A549 (cell line): ENCODE data around the gene CR1.

Source experiments
- BHLHE40 ChIP-seq: IDR thresholded peaks from 2 replicates; pipeline ENCODE4 v1.6.1; 2012; ENCODE audit warnings: low read depth, low read length, inconsistent platforms
- CEBPB ChIP-seq, 2 experiments: fragments of >200 bp in 1 of 2; sonication (Bioruptor Twin) in 1 of 2; formaldehyde crosslinking in 1 of 2; IDR thresholded peaks; 2 replicates each; pipeline ENCODE4 v1.6.1; 2012 to 2016
- CTCF ChIP-seq: fragments of >200 bp; sonication (Bioruptor Twin); formaldehyde crosslinking; IDR thresholded peaks from 3 replicates; pipeline ENCODE4 v1.5.1; 2016
- MAX ChIP-seq: IDR thresholded peaks from 2 replicates; pipeline ENCODE4 v1.6.1; 2012
- NPAS2 ChIP-seq: fragments of 250-450 bp; sonication (Bioruptor Pico); IDR thresholded peaks from 2 replicates; pipeline ENCODE4 v1.8.0; 2022; ENCODE audit warnings: mild to moderate bottlenecking, moderate library complexity, borderline replicate concordance
- NR3C1 ChIP-seq: fragments of >200 bp; sonication (Bioruptor Twin); formaldehyde crosslinking; IDR thresholded peaks from 3 replicates; pipeline ENCODE4 v1.6.1; 2017
- POLR2A ChIP-seq: IDR thresholded peaks from 2 replicates; pipeline ENCODE4 v1.6.1; 2012; ENCODE audit warnings: mild to moderate bottlenecking, low read length

- no peak for TF ChIP-seq NR3C1
- TF ChIP-seq CTCF = no peak
- no peak for TF ChIP-seq MAX
- no peak for TF ChIP-seq POLR2A
- no peak for TF ChIP-seq BHLHE40
- TF ChIP-seq CEBPB (IDR thresholded peaks at IDR 0.05) = no peak
- TF ChIP-seq NPAS2 (CRISPR knock-in tag) = no peak
Measured at GRCh38 chr1:207659545-207660153, 163.7 kb downstream of the CR1 start.
